NCI-H2081 (cell line): Measurements from ENCODE around the gene CIB2.

ENCODE experiments used
- DNase-seq, 2 experiments: peaks; one replicate each; lab custom pipeline; 2025; lab: John Stamatoyannopoulos, UW

CIB2 gene

DNA sequence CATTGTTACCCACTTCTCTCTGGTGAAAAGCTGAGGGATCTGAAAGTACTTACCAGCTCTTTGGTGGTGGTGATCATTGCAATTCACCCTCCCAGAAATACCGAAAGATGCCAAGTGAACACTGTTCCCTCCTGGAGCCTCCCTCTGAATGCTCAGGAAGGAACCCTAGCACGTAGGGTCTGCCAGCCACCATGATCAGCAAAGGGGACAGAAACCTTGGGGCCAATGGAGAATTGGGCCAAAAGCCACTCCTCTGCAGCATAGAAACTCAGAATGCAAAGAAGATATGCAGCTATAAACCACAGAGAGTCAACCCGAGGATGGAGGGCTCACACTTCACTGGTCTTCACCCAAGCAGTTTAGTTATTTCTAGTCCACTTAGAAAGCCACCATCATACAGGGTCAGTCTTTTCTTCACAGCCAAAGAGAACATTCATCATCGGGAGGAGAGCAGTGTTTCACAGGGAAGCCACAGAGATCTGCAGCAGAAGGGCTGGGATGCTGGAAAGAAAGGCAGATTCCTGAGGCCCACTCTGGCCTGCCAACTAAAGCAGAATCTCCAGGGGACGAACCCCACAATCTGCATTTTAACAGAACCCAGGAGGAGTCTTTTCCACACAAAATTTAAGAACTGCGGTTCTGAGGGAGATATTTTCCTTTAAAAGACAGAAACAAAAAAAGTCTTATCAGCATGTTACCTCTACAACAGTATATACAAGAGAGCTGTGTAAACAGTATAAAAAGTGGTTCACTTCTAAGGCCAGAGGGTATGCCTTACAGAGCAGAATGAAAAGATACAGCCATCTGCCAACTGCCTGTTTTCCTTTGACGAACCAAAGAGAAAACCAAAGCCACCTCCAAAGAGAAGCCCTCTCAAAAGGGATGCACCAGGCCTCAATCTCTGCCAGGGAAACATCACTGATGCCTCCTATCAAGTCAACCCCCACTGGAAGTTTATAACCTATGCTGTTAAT lies 65.0 kb downstream of the CIB2 start:
- no peak for DNase-seq

DNA sequence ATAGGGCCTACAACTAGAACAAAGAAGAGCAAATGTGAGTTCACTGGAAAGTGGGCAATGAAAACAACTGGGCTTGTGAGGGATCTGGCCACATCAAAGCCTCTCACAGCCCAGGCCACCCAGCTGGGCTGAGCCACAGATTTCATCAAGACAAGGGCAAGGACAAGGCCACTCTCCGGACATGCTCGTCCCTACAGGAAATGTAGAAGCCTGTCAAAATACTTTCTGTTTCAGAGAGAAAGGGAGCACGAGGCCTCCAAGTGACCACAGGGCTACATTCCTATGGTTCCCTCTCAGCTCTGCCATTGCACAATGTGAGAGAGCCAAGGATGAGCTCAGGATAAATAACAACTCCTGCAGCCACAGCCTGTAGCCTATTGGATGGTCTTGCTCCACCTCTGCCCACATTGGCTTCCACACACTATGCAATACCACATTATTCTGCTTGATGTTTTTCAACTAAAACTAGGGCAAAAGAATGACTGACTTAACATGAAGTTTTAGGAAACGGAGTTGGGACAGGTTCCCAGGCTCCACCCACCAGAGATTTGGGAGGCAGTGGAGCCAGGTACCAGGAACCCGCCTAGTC lies 65.9 kb downstream of the CIB2 start:
- DNase-seq: no peak

DNA sequence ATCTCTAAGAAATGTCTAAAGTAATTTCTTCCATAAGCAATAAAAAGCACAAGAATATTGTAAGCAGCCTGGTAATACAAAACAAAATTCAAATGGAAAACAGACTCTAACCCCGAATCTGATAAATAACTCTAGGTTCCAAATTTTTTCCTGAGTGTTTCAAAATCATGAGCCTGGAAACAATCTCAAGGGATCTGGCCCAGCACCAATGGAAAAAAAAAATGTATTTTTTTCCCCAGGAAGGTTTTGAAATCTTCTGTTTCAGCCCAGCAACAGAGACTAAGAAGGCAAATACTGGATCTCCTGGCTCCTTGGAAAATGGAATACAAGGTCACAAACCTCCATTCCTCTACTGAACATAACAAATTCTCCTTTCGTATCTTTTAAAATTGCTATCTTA lies 66.7 kb downstream of the CIB2 start:
- DNase-seq: no peak

DNA sequence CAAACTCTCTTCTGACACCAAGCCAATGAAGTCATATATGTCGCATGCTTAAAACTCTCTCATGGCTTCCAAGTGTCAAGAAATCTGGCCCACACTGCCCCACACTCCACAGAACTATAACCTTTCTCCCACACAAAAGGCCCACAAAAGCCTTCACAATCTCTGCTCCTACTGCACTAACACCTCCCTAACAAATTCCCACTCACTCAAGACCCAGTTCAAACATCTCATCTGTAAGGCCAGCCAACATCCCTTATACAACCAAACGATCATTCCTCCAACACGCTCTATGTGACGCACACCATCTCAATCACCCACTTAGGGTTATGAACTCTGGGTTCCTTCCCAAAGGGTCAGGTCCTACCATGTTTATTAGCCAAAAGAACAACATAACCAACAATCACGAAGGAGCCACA lies 67.3 kb downstream of the CIB2 start:
- DNase-seq: no peak

DNA sequence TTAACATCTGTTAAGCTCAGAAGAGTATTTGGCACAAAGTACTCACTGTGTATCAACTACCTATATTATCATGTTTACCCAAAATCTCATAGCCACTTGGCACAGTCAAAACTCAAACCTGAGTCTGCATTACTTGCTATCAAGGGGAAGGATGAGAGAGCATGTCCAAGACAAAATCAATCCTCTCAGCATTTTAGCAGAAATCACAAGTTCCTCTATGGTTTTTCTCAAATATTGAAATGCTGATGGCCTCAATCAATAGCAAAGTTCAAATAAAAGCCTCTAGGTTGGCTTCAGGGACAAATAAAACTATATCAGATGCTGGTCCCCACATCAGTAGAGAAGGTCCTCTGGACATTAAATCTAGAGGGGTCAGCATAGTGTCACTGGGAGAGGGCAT lies 68.0 kb downstream of the CIB2 start:
- DNase-seq: no peak

DNA sequence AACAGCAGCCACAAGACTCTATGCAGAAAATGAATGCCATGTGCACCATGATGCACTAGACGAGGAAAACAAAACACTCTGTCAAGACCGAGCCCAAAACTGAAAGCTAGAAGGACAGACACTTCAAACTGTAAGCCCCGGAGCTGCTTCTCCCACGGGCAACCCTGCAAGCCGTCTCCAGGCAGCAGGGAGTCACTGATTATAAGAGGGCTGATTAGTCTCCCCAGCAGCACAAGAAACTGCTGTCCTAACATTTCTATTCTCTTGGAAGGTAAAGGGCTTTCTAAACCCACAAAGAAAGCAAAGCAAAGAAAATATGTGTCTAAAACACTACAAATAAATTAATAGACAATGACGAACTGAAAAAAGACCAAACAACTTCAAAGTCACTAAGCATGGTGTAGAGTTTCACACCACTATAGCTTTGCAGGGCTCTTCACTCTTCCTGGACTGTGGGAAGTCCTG lies 69.2 kb downstream of the CIB2 start:
- no peak for DNase-seq

DNA sequence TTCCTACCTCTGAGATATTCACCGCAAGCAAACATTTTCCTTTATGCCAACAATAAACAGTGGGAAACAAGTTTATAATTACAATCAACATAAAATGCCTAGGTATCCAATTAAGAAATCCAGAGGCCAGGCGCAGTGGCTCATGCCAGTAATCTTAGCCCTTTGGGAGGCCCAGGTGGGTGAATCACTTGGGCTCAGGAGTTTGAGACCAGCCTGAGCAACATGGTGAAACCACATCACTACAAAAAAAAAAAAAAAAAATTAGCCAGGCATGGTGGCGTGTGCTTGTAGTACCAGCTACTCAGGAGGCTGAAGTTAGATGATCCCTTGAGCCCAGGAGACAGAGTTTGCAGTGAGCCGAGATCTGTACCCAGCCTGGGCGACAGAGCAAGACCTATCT lies 71.0 kb downstream of the CIB2 start:
- DNase-seq: no peak

DNA sequence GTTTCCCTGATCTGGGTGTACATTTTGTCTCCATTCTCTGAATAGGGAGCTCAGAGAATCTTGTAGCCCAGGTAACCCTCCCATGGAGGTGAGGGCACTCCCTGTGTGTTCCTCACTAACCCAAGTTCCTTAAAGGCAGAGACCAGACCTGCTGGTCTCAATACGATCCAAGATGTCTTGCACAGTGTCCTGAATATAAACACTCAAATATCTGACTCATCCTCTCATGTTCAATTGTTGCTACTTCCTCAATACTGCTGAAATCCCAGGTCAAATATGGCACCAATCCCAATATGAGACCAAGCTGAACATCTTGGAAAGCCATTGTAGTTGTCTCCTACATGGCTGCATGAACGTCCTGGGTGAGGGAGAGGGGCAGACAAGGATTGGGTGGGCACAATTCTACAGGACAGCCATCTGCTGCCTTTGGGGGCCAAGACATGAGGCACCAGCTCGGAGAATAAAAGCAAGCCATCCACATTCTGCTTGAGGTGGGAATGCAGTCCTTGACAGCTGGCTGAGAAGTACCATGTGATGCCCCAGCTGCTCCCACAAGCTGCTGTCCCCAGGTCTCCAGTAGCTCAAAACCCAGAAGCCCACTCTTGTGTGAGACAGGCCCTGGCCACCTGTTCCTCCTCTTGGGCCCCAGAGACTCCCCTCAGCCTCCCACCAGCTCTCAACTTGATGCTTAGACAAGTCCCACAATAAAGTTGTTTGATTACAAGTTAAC lies 72.0 kb downstream of the CIB2 start:
- no peak for DNase-seq

DNA sequence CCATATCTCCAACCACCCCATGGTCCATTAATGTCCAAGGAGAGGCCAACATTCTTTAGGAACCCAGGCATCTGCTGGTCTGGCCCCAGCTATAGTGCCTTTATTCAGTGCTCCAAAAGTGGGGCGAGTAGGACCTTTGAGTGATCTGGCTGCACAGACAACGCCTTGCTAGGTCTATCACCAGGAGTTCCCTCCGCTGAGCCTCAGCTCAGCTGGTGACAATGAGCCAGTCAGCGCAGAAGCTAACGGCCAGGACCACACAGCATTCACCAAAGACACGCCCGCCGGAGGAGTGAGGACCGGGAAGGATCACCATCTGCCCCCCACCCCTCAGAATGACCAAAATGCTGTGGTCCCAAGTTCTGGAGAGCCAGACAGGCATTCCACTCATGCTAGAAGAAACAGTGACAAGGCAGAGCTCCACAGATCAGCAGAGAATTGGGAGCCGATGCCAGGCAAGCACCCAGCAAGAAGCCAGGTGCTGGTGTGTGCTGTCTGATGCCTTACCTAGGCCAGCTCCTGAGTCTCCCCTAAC lies 72.8 kb downstream of the CIB2 start:
- DNase-seq: no peak

DNA sequence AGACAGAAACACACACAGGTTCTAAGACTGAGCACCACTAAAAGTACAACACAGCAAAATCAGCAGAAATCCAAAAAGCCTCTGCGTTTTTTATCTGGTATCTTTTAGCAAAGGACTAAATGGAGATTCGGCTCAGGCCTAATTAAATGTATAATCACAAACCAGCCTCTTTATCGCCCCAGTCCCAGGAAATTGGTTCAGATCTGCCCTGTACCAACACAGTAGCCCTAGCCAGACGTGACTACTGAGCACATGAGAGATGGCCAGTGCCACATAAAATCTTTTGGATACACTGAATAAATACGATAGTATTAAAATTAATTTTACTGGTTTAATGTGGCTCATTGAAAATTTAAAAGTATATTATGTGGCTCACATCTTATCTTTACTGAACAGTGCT lies 73.4 kb downstream of the CIB2 start:
- DNase-seq: no peak

DNA sequence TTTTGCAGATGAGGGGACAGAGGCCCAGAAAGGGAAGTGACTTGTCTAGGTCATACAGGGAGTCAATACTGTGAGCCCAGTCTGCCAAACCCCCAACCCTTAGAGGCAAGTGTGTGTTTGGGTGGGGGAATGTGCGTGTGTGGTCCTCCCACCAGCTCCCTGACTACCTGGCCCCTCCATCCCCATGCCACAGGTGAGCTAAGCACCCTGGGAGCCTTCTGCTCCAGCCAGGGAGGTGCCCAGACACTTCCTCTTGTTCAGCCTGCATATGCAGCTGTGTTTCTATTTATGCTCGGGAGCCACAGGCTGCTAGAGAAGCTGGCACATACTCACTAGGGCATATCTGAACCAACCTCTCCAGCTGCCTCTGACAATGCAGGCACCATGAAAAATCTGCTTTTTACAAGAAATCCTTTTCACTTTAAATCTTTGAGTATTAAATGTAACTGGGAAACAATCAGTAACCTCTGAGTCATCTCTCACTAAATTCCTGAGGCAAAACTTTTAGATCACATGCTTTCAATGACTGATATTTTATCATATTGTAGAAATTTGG lies 74.5 kb downstream of the CIB2 start:
- DNase-seq: peak in 1 of 2 experiments; percentile 46

DNA sequence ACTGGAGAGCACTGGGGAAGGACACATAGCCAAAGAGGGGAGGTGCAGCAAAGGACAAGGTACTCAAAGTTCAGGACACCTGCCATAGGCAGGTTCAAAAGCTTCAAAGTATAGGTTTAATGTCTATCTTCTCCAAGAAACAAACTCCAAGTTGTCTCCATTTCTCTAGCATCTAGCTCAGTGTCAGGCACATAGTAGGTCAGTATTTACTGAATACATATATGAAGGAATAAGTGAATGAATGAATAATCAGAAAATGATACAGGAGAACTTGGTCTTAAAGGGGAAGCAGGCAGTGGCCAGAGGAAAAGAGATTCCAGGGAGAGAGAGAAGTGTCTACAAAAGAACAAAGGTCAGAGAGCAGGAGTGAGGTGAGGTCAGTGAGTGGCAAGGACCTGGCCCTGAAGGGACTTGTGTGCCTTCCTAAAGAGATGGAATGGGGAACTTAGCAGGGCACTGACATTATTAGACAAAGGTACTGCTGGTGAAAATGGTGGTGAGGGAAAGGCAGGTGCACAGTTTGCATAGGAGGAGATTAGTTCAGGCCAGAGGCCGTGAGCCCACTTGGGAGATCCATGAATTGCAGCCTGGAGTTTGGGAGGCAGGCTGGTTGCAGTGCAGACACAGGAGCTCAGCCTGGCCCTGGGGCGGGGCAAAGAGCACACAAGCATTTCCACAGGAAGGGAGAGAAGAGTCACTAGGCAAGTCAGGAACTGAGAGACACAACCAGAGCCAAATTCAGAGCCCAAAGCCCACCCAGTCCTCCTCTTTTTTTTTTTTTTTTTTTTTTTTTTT lies 75.1 kb downstream of the CIB2 start:
- DNase-seq: no peak

DNA sequence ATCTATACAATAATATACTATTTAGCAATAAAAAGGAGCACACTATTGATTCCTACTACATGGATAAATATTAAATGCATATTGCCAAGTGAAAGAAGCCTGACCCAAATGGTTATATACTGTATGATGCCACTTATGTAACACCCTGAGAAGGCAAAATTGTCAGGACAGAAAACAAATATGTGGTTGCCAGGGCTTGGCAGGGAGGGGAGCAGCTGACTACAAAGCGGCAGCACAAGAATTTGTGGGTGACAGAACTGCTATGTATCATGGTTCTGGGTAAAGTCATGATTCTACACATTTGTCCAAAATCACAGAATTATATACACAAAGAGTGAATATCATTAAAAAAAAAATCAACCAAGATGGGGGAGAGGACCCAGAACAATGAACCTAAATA lies 76.3 kb downstream of the CIB2 start:
- DNase-seq: no peak
